K562 (cell line): ENCODE data around the gene CUL9. TPM values are rescaled to one million over a fixed set of nuclear protein-coding genes. Genes with fewer than 3 reads are reported as not detected.

Source experiments
- FOXA1 ChIP-seq: fragments of 450-650 bp; IDR thresholded peaks from 2 replicates; pipeline ENCODE4 v1.6.1; 2016; ENCODE audit warnings: mild to moderate bottlenecking, borderline replicate concordance
- KDM2B ChIP-seq: fragments of 250-450 bp; sonication (Bioruptor Pico); IDR thresholded peaks from 2 replicates; pipeline ENCODE4 v1.8.0; 2021; ENCODE audit warnings: mild to moderate bottlenecking, moderate library complexity
- MTA2 ChIP-seq: fragments of 450-650 bp; IDR thresholded peaks from 2 replicates; pipeline ENCODE4 v1.6.1; 2016; ENCODE audit warnings: low read depth
- NFE2 ChIP-seq: IDR thresholded peaks from 2 replicates; pipeline ENCODE4 v1.6.1; 2014; ENCODE audit warnings: antibody characterized with exemption, low read depth
- POLR2A ChIP-seq: fragments of 450-650 bp; conservative IDR thresholded peaks from 2 replicates; pipeline ENCODE4 v1.6.1; 2016
- ZEB2 ChIP-seq: fragments of 450-650 bp; IDR thresholded peaks from 2 replicates; pipeline ENCODE4 v1.6.1; 2016
- polyA plus RNA-seq, 8 experiments: library from polyadenylated mRNA; depleted of rRNA in 4 of 8; stranded (reverse) in 5 of 8; unstranded in 3 of 8; fragments of >200 nt; fragmentation: Nextera tagmentation in 2 of 8; fragmentation: Illumina TruSeq in 1 of 8; extraction: Ambion mirVana in 2 of 8; extraction: Trizol in 1 of 8; gene quantifications; 2 replicates each; pipeline versions ENCODE4 v1.2.1 to v1.2.3, GENCODE V29; 2011 to 2014; ENCODE audit warnings: inconsistent platforms in 1 of 8, missing spikeins in 1 of 8
- total RNA-seq, 7 experiments: library from RNA; depleted of rRNA in 6 of 7; stranded (reverse); fragments of >200 nt in 6 of 7; fragmentation: Illumina TruSeq in 2 of 7; extraction: Trizol in 2 of 7; gene quantifications; 2 replicates each; pipeline versions ENCODE4 v1.2.1 to v1.2.3, GENCODE V29; 2011 to 2021; ENCODE audit warnings: low replicate concordance in 1 of 7
- TF ChIP-seq, protein P1 (sequence below): fragments of 450-650 bp; IDR thresholded peaks from 2 replicates; pipeline ENCODE4 v1.6.1; 2016; ENCODE audit warnings: mild to moderate bottlenecking, moderate library complexity
- TF ChIP-seq, protein P2 (sequence below): fragments of 450-650 bp; IDR thresholded peaks from 2 replicates; pipeline ENCODE4 v1.6.1; 2016; ENCODE audit warnings: low read depth
- TF ChIP-seq, protein P3 (sequence below): fragments of 450-650 bp; formaldehyde crosslinking; IDR thresholded peaks from 2 replicates; pipeline ENCODE4 v1.4.0; 2022; ENCODE audit warnings: missing genetic modification characterization

CUL9 gene
- total and polyA plus RNA-seq, 9 of the 15 experiments (the other 6 are each of a cell fraction or from before 2014, with no cell fraction given) = 0.50 to 20.7 (median 6.6) TPM

DNA sequence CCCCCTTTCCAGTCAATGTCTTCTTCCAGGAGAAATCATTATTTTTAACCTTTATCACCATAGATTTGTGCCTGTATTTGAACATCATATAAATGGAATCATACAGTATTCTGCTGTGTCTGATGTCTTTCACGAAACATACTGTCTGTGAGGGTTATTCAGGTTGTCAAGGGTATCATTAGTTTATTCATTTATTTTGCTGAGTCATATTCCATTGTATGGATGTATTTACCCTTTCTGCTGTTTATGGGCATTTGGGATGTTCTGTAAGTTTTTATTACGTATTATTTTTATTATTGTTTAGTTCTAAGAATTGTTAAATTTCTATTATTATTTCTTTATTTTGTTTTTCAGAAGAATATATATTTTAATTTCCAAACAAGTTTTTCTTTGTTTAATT lies 25.3 kb downstream of the CUL9 start (continued):
- TF ChIP-seq, protein P1, sequence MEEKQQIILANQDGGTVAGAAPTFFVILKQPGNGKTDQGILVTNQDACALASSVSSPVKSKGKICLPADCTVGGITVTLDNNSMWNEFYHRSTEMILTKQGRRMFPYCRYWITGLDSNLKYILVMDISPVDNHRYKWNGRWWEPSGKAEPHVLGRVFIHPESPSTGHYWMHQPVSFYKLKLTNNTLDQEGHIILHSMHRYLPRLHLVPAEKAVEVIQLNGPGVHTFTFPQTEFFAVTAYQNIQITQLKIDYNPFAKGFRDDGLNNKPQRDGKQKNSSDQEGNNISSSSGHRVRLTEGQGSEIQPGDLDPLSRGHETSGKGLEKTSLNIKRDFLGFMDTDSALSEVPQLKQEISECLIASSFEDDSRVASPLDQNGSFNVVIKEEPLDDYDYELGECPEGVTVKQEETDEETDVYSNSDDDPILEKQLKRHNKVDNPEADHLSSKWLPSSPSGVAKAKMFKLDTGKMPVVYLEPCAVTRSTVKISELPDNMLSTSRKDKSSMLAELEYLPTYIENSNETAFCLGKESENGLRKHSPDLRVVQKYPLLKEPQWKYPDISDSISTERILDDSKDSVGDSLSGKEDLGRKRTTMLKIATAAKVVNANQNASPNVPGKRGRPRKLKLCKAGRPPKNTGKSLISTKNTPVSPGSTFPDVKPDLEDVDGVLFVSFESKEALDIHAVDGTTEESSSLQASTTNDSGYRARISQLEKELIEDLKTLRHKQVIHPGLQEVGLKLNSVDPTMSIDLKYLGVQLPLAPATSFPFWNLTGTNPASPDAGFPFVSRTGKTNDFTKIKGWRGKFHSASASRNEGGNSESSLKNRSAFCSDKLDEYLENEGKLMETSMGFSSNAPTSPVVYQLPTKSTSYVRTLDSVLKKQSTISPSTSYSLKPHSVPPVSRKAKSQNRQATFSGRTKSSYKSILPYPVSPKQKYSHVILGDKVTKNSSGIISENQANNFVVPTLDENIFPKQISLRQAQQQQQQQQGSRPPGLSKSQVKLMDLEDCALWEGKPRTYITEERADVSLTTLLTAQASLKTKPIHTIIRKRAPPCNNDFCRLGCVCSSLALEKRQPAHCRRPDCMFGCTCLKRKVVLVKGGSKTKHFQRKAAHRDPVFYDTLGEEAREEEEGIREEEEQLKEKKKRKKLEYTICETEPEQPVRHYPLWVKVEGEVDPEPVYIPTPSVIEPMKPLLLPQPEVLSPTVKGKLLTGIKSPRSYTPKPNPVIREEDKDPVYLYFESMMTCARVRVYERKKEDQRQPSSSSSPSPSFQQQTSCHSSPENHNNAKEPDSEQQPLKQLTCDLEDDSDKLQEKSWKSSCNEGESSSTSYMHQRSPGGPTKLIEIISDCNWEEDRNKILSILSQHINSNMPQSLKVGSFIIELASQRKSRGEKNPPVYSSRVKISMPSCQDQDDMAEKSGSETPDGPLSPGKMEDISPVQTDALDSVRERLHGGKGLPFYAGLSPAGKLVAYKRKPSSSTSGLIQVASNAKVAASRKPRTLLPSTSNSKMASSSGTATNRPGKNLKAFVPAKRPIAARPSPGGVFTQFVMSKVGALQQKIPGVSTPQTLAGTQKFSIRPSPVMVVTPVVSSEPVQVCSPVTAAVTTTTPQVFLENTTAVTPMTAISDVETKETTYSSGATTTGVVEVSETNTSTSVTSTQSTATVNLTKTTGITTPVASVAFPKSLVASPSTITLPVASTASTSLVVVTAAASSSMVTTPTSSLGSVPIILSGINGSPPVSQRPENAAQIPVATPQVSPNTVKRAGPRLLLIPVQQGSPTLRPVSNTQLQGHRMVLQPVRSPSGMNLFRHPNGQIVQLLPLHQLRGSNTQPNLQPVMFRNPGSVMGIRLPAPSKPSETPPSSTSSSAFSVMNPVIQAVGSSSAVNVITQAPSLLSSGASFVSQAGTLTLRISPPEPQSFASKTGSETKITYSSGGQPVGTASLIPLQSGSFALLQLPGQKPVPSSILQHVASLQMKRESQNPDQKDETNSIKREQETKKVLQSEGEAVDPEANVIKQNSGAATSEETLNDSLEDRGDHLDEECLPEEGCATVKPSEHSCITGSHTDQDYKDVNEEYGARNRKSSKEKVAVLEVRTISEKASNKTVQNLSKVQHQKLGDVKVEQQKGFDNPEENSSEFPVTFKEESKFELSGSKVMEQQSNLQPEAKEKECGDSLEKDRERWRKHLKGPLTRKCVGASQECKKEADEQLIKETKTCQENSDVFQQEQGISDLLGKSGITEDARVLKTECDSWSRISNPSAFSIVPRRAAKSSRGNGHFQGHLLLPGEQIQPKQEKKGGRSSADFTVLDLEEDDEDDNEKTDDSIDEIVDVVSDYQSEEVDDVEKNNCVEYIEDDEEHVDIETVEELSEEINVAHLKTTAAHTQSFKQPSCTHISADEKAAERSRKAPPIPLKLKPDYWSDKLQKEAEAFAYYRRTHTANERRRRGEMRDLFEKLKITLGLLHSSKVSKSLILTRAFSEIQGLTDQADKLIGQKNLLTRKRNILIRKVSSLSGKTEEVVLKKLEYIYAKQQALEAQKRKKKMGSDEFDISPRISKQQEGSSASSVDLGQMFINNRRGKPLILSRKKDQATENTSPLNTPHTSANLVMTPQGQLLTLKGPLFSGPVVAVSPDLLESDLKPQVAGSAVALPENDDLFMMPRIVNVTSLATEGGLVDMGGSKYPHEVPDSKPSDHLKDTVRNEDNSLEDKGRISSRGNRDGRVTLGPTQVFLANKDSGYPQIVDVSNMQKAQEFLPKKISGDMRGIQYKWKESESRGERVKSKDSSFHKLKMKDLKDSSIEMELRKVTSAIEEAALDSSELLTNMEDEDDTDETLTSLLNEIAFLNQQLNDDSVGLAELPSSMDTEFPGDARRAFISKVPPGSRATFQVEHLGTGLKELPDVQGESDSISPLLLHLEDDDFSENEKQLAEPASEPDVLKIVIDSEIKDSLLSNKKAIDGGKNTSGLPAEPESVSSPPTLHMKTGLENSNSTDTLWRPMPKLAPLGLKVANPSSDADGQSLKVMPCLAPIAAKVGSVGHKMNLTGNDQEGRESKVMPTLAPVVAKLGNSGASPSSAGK = no peak
- peak; percentile 85 for TF ChIP-seq NFE2
- TF ChIP-seq, protein P2, sequence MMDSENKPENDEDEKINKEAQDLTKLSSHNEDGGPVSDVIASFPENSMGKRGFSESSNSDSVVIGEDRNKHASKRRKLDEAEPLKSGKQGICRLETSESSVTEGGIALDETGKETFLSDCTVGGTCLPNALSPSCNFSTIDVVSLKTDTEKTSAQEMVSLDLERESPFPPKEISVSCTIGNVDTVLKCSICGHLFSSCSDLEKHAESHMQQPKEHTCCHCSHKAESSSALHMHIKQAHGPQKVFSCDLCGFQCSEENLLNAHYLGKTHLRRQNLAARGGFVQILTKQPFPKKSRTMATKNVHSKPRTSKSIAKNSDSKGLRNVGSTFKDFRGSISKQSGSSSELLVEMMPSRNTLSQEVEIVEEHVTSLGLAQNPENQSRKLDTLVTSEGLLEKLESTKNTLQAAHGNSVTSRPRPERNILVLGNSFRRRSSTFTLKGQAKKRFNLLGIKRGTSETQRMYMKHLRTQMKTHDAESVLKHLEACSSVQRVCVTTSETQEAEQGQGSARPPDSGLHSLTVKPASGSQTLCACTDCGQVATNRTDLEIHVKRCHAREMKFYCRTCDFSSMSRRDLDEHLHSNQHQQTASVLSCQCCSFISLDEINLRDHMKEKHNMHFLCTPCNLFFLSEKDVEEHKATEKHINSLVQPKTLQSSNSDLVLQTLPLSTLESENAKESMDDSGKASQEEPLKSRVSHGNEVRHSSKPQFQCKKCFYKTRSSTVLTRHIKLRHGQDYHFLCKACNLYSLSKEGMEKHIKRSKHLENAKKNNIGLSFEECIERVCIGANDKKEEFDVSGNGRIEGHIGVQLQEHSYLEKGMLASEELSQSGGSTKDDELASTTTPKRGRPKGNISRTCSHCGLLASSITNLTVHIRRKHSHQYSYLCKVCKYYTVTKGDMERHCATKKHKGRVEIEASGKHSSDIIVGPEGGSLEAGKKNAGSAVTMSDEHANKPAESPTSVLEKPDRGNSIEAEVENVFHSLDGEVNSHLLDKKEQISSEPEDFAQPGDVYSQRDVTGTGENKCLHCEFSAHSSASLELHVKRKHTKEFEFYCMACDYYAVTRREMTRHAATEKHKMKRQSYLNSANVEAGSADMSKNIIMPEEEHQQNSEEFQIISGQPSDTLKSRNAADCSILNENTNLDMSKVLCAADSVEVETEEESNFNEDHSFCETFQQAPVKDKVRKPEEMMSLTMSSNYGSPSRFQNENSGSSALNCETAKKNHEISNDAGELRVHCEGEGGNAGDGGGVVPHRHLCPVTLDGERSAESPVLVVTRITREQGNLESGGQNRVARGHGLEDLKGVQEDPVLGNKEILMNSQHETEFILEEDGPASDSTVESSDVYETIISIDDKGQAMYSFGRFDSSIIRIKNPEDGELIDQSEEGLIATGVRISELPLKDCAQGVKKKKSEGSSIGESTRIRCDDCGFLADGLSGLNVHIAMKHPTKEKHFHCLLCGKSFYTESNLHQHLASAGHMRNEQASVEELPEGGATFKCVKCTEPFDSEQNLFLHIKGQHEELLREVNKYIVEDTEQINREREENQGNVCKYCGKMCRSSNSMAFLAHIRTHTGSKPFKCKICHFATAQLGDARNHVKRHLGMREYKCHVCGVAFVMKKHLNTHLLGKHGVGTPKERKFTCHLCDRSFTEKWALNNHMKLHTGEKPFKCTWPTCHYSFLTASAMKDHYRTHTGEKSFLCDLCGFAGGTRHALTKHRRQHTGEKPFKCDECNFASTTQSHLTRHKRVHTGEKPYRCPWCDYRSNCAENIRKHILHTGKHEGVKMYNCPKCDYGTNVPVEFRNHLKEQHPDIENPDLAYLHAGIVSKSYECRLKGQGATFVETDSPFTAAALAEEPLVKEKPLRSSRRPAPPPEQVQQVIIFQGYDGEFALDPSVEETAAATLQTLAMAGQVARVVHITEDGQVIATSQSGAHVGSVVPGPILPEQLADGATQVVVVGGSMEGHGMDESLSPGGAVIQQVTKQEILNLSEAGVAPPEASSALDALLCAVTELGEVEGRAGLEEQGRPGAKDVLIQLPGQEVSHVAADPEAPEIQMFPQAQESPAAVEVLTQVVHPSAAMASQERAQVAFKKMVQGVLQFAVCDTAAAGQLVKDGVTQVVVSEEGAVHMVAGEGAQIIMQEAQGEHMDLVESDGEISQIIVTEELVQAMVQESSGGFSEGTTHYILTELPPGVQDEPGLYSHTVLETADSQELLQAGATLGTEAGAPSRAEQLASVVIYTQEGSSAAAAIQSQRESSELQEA = no peak
- TF ChIP-seq KDM2B (CRISPR knock-in tag) = no peak
- TF ChIP-seq, protein P3, sequence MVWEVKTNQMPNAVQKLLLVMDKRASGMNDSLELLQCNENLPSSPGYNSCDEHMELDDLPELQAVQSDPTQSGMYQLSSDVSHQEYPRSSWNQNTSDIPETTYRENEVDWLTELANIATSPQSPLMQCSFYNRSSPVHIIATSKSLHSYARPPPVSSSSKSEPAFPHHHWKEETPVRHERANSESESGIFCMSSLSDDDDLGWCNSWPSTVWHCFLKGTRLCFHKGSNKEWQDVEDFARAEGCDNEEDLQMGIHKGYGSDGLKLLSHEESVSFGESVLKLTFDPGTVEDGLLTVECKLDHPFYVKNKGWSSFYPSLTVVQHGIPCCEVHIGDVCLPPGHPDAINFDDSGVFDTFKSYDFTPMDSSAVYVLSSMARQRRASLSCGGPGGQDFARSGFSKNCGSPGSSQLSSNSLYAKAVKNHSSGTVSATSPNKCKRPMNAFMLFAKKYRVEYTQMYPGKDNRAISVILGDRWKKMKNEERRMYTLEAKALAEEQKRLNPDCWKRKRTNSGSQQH = no peak
- TF ChIP-seq MTA2 = no peak
- TF ChIP-seq FOXA1 = 0 out of 2 replicates have a peak, but pooled peaks have one; percentile 9
- no peak for TF ChIP-seq POLR2A
- TF ChIP-seq ZEB2 = no peak
